Breast epithelium (tissue), 3 donors: ENCODE results near the gene VARS2.
"Not testable (repeated sequence)": the region's sequence is repeated elsewhere in the genome, so short reads cannot be mapped to it uniquely, and the experiment has no call there.

Experiments used
- CTCF ChIP-seq, 3 donors: fragments of 450-650 bp; IDR thresholded peaks; one replicate each; pipeline ENCODE4 v1.5.1; 2016 to 2017; ENCODE audit warnings: antibody characterized with exemption in 3 of 3, mild to moderate bottlenecking in 3 of 3, moderate library complexity in 3 of 3
- POLR2A ChIP-seq: fragments of 450-650 bp; IDR thresholded peaks from one replicate; pipeline ENCODE4 v1.6.1; 2016; ENCODE audit warnings: antibody characterized with exemption, mild to moderate bottlenecking, moderate library complexity

GRCh38 chr6:30927080-30927479 is 13.0 kb downstream of the VARS2 start:
- TF ChIP-seq CTCF (IDR thresholded peaks at IDR 0.05); POLR2A: not testable (repeated sequence)
